ENCODE measurements around the gene LBX2.
"Not testable (repeated sequence)": the region's sequence is repeated elsewhere in the genome, so short reads cannot be mapped to it uniquely, and the experiment has no call there.

LBX2 gene

GRCh38 chr2:74503506-74504475, 4.4 kb upstream of the LBX2 start:
- DNase-seq = no peak

DNA sequence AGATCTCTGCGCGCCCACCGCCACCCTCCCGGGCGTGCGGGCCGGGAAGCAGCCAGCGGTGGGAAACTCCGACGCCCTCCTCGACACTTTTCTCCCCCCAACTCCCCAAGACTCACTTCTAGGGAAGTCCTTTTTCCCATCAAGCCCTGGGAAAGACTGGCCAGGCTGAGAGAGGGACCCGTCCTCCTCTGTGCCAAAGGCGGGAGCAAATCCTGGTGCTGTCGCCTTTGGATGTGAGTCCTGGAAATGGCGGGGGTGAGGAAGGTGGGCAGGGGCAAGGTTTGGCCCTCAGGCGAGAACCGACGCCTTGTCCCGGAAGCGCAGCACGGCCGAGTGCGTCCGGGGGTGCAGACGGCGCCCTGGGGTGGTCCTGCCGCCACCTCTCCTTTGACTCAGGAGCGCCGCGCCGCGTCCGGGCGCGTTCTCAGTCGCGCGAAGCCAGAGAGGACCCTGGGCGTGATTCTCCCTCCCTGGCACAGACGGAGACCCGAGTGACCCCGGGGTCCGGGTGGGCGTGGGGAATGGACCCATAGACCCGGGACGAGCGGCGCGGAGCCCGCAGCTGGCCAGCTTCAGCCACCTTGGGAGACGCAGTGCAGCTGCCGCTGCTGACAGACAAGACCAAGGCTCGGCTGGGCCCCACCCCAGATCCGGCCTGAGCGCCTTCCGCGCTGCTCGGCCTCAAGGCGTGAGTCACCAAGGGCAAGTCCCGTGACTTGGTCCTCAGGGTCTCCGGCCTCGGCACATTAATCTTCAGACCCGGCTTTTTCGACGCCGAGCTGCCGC, 3.5 kb upstream of the LBX2 start:
- peak; percentile 41 for DNase-seq

DNA sequence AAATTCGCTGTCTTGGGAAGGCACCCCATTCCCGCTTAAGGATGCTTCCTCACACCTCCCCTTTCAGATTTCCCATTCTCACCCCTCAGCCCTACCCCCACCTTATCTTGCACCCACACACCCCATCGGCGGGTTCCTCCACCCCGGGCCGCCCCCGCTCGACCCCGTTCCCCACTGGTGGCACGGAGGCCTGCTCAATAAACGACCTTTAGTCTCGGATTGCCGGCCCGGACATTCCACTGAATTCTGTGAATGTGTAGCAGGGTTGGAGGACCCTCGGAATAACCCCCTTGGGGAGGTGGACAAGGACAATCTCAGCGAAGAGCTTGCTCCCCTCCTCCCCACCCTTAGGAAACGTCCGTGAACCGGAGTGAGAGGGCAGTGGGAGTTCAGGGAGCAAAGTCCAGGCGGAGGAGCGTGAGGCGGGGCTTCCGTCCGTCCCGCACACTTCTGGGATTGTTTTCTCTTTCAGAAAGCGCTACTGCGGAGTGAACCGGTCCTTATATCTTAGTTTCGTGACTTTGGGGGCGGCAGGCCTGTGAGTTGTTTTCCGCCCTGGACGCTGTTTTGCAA, 2.8 kb upstream of the LBX2 start:
- no peak for DNase-seq

- DNase-seq = no peak
Measured at GRCh38 chr2:74501335-74502071, 2.1 kb upstream of the LBX2 start.

DNA sequence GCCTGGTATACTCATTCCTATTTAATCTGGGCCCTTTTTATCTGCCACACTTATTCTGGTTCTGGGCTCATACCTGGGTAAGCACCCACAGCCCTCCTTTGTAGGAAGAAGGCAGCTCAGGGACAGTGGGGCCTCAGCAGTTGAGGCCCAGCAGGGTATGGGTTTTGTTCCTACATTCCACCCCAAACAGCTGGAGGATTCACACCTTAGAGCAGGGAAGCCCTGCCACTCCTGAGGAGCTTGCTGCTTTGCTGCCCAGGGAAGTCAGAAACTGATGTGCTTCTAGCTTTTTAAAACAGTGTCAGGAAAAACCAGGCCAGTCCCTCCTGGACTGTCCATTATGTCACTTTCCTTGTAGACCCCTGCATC, 1.2 kb upstream of the LBX2 start:
- no peak for DNase-seq

GRCh38 chr2:74499940-74500577, 656 bp upstream of the LBX2 start:
- DNase-seq = no peak

GRCh38 chr2:74498500-74499266, 720 bp downstream of the LBX2 start:
- no peak for DNase-seq

DNA sequence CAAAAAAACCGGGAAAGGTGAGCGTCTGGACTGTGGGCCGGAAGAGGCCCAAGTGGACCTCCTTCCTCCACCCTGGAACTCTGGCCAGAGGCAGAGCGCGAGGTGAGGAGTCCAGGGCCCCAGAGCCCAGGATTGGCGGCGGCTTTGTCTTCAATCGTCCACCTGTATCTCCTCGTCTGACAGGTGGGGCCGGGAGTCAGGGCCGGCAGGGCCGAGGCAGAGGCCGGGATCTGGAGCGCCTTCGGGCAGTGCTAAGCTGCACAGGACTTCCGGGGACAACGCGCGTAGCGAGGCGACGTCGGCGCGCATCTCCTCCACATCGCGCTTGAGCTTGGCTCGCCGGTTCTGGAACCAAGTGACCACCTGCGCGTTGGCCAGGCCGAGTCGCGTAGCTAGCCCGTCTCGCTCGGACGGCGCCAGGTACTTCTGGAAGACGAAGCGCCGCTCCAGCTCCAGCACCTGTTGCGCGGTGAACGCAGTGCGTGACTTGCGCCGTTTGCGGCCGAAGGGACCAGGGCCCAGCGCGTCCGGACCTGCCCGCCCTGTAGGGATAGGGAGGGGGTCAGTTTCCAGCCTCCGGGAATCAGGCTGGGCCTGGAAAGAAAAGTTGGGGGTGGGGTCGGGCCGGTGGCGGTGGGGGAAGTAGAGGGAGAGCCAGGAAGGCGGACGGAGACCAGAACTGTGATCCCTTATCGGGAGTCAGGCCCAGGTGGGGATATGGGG, 1.5 kb downstream of the LBX2 start:
- DNase-seq = no peak

DNA sequence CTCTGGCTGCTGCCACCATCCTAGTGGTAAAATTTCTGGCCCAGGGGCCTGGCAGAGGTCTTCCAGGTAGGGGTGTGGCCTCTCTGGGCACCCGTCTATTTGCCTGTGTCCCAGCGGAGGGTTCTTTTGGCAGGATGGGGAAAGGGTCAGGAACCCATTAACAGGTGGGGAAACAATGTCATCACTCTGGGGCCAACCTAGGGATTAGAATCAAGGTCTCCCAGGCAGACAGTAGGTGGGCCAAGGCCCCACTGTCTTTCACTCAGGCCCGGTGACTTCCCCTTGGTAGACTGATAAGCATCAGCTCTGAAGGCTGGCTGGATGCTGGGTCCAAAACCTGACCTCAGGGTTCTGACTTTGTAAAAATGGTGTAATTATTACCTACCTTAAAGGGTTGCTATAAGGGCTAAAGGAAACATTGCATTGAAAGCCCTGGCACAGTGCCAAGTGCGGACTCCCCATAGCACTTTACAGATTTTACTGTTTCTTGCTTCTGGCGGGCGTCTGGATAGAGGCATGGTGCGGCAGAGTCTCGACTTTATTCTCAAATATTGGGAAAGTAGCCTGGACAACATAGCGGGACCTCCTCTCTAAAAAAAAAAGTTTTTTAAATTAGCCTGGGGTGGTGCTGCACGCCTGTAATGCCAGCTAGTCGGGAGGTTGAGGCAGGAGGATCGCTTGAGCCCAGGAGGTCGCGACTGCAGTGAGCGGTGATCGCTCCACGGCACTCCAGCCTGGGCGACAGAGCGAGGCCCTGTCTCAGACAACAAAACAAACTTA, 2.2 kb downstream of the LBX2 start:
- DNase-seq = no peak

GRCh38 chr2:74495440-74495839, 4.0 kb downstream of the LBX2 start:
- DNase-seq = no peak

GRCh38 chr2:74493546-74493945, 5.9 kb downstream of the LBX2 start:
- DNase-seq = no peak

- DNase-seq = no peak
Measured at GRCh38 chr2:74491648-74492544, 7.5 kb downstream of the LBX2 start.

- DNase-seq = no peak
Measured at GRCh38 chr2:74489906-74490305, 9.5 kb downstream of the LBX2 start.

DNA sequence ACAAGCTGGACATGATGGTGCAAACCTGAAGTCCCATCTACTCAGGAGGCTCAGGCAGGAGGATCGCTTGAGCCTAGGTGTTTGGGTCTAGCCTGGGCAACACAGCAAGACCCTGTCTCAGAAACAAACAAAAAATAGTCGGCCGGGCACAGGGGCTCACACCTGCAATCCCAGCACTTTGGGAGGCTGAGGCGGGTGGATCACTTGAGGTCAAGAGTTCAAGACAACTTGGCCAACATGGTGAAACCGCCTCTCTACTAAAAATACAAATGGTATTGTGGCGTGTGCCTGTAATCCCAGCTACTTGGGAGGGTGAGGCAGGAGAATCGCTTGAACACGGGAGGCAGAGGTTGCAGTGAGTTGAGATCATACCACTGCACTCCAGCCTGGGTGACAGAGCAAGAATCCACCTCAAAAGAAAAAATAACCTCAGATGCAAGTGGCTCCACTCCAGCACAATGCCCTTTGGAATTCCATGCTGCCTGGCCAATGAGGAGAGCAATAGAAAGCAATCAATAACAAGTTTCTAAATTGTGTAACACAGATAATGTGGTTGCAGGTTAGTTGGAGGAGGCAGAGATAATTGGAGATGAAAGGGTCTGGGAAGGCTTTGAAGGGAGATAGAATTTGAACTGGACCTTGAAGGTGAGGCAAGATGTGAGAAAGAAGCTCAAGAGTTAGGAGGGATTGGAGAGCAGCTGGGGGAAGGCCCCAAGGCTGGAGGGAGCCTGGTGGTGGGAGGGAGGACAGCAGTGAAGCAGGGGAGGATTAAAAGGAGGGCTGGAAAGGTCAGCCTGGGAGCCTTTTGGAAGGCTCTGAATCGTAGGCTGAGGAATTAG, 10.5 kb downstream of the LBX2 start:
- no peak for DNase-seq

GRCh38 chr2:74486141-74486540, 13.3 kb downstream of the LBX2 start:
- no peak for DNase-seq

- not testable (repeated sequence) for DNase-seq
Measured at GRCh38 chr2:74483675-74484164, 15.7 kb downstream of the LBX2 start.

- peak; percentile 94 for DNase-seq
Measured at GRCh38 chr2:74482801-74483674, 16.4 kb downstream of the LBX2 start, which contains the start of the genes CCDC142 and TTC31. CCDC142 (minus strand) TSS chr2:74482998; CDS start chr2:74482837, 161 bp downstream. TTC31 (plus strand) TSS chr2:74483081; CDS start chr2:74483096, 15 bp downstream.
